GM12873 (cell line): ENCODE measurements around the gene RHBG.

ENCODE experiments used
- TF ChIP-seq, protein P1 (sequence below): IDR thresholded peaks from 2 replicates; pipeline ENCODE4 v1.5.1; 2012; ENCODE audit warnings: low read depth, mild to moderate bottlenecking, moderate library complexity, low read length, control low read depth; ENCODE audit not compliant: insufficient read depth; ENCODE audit errors: missing control alignments

The RHBG gene

DNA sequence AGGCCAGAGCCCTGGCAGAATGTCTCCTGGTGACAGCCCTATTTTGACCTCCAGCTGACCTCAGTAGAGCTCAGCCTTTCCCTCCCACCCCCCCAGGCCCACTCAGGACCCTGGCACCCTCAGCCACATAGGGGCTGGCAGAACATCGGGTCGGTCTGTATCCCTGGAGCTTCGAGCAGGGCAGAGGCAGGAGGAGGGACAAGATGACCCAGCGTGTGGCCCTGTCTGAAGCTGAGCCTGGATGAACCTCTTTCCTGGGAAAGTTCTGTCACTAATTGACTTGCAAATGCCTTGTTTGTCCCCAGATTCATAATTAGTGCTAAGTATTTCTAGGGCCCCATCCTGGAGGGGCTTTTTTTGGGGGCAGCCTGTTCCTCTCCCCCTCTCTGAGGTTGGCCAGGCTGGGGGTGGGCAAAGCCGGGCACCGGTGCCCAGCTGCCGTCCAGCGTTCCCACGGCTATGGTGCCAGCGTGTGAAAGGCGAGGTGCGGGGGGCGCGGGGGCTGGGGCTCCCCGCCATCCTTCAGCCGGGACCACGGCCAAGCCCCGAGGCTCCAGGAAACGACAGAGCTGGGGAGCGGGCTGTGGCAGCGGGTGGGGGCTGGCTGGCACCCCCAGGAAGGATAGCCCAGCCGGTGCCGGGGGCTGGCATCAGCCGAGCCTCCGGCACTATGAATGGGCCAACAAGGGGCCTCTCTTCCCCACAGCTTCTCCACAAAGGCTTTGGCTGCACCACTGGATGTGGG lies 31.4 kb downstream of the RHBG start:
- TF ChIP-seq, protein P1, sequence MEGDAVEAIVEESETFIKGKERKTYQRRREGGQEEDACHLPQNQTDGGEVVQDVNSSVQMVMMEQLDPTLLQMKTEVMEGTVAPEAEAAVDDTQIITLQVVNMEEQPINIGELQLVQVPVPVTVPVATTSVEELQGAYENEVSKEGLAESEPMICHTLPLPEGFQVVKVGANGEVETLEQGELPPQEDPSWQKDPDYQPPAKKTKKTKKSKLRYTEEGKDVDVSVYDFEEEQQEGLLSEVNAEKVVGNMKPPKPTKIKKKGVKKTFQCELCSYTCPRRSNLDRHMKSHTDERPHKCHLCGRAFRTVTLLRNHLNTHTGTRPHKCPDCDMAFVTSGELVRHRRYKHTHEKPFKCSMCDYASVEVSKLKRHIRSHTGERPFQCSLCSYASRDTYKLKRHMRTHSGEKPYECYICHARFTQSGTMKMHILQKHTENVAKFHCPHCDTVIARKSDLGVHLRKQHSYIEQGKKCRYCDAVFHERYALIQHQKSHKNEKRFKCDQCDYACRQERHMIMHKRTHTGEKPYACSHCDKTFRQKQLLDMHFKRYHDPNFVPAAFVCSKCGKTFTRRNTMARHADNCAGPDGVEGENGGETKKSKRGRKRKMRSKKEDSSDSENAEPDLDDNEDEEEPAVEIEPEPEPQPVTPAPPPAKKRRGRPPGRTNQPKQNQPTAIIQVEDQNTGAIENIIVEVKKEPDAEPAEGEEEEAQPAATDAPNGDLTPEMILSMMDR = no peak

DNA sequence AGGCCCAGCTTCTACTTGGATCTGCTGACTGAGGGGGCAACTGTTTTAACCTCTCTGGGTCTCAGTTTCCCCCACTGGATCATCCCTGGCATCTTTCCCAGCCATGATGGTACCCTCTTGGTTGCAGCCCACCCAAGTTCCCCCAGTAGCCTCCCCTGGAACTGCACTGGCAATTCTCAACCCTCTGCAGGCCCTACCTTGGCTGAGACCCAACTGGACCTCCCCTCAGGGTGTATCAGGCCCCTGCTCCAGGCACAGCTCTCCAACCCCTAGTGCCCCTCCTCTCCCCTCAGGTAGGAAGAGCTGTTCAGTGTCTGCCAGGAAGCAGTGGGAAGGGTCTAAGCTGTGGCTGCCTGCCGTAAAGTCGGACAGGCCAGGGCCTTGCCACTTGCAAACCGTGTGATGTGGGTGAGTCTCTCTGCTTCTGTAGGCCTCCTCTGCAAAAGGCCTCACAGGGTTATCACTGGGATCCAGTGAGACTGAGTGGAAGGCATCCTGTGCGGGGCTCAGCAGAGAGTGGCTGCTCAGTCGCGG lies 32.1 kb downstream of the RHBG start:
- TF ChIP-seq, protein P1 = no peak

DNA sequence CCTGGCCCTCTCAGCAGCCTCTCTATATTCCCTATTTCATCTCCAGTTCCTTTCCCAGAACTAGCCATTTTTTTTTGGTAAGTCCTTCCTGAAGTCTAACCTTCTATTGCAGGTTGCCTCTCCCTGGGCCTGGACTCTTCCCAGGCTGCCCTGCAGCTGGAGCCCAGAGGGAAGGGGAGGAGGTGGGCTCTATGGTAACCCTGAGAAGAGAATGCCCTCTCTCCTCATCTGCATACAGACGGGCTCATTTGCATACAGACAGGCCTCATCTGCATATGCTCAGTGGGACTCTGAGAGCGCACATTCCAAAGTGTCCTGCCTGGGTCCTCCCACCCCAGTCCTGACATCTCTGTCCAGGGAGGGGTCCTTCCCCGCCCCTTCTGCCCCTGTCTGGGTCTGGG lies 32.7 kb downstream of the RHBG start:
- TF ChIP-seq, protein P1 = no peak

DNA sequence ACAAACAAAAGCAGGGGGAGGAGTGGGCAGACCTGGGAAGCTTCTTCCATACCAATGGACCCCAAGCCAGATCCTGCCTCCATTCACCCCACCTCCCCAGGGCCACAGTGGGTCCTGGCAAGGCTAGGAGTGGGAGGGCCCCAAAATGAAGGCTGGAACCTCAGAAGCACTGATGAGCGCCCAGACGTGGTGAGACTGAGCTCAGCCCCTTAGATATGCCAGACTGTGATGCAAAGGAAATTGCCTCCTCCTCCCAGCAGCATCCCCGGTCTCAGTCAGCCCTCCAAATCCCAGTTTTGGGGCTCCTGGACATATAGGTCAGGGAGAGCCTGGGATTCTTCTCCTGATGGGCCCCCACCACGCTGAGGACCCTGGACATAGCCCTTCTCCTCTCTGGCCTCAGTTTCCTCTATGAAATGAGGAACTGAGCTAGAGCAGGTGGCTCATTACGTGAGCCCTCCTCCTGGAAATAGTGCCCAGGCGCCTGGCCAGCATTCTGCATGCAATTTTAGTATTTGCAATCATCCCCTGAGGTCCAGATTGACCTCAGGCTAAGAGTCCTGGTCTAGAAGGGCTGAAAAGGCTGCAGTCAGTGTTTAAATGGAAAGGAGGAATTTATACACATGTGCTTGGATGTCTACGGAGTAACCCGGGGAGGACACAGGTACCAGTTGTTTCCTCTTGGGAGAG lies 33.5 kb downstream of the RHBG start:
- TF ChIP-seq, protein P1 = no peak

DNA sequence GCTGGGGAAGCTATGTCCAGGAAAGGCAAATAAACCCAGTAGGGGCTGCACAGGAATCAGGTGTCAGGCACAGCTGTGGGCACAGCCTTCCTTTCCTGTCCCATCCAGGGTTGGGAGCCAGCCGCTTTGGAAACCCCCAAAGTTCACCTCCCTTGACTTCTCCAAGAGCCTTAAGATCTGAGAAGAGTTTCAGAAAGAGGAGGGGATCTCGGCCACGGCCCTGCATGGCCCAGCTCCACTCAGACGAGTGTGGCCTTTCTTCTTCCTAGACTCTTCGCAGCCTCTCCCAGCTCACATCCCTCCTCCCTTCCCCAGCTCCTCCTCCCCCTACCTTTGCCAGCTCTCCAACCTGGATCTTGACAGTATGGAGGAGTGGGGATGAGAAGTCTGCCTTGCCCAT lies 36.7 kb downstream of the RHBG start:
- TF ChIP-seq, protein P1 = no peak

DNA sequence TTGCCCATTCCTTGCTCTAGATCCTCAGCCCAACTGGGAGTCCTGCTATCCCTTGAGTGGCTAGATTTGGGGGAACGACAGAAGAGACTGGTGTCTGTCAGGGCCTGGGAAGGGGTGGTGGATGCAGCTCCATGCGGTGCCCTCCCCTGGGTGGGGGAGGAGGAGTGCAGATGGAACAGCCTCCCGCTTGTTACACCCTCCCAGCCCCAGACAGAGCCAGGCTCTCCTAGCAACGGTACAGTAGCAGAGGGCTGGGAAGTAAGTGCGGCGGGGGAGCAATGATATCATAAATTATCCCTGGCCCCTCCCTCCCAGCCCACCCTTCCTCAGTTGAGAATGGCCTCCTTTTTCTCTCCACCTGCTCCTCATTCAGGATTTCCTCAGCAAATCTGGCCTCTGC lies 37.2 kb downstream of the RHBG start:
- TF ChIP-seq, protein P1 = no peak

DNA sequence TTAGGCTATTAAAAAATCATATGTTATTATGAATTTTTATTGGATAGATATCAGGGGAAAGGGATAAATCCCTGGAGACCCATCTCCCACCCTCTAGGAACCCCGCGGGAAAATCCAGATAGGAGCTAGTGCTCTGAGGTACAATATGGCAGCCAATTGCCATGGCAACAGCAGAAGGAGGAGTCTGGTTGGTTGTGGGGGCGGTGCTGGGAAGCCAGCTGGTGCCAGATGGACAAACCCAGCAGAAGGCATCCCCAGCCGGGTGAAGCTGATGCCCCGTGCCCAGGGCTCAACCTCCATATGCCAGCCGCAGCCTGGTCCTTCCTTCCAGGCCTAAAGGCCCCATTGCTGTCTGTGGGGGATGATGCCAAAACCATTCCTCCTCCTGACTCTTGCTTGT lies 38.3 kb downstream of the RHBG start:
- TF ChIP-seq, protein P1 = no peak
